ENCODE data around the gene AKT1S1. TPM values are rescaled to one million over a fixed set of nuclear protein-coding genes. Genes with fewer than 3 reads are reported as not detected.
"Not testable (repeated sequence)": the region's sequence is repeated elsewhere in the genome, so short reads cannot be mapped to it uniquely, and the experiment has no call there.

AKT1S1 gene
- total RNA-seq, 4 donors from 2014 or later = 16.2 to 31.0 (median 20.4) TPM

DNA sequence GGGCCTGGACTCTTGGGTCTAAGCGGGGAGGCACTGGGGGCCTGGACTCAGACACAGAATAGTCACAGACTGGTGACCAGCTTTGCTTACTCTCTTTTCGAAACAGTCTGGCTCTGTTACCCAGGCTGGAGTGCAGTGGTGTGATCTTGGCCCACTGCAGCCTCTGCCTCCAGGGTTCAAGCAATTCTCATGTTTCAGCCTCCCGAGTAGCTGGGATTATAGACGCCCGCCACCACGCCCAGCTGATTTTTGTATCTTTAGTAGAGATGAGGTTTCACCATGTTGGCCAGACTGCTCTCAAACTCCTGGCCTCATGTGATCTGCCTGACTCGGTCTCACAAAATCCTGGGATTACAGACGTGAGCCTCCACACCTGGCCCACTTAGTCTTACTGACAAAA, 48.0 kb downstream of the AKT1S1 start:
- Histone ChIP-seq H3K27me3 (no peaks in the 10 kb centered on the region), H3K36me3 (peaks cover 24 to 93% (median 43%) of the 10 kb centered on the region in 3 donors), H3K4me3 (no peak overlapping the region), H3K9me3 (no peaks in the 10 kb centered on the region), H3K27ac (no peak overlapping the region), H3K4me1 (no peaks in the 10 kb centered on the region)
- intact Hi-C loops (cut with DNase I) = no loop called here
- no peak for DNase-seq
- 84 to 100% methylated on average over 1 to 5 of the region's 8 CpGs for WGBS, 2 donors
- TF ChIP-seq, protein P1, sequence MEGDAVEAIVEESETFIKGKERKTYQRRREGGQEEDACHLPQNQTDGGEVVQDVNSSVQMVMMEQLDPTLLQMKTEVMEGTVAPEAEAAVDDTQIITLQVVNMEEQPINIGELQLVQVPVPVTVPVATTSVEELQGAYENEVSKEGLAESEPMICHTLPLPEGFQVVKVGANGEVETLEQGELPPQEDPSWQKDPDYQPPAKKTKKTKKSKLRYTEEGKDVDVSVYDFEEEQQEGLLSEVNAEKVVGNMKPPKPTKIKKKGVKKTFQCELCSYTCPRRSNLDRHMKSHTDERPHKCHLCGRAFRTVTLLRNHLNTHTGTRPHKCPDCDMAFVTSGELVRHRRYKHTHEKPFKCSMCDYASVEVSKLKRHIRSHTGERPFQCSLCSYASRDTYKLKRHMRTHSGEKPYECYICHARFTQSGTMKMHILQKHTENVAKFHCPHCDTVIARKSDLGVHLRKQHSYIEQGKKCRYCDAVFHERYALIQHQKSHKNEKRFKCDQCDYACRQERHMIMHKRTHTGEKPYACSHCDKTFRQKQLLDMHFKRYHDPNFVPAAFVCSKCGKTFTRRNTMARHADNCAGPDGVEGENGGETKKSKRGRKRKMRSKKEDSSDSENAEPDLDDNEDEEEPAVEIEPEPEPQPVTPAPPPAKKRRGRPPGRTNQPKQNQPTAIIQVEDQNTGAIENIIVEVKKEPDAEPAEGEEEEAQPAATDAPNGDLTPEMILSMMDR (IDR thresholded peaks at IDR 0.05) = no peak
- TF ChIP-seq POLR2A (IDR thresholded peaks at IDR 0.05) = no peak

DNA sequence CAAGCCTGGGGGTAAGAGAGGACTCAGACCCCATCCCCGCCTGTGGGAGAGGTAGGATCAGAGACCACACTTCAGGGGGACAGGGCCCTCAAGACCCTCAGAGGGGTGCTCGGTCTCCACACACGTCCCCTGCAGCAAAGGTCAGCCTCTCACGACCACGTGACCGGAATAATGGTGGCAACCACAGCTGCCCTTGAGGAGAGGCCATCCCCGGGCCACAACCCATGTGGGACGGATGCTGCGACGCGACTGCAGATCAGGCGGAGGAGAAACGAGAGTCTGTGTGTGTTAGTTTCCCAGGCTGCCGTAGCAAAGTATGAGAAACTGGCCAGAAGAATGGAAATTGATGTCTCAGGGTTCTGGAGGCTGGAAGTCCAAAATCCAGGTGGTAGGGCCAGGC, 50.1 kb downstream of the AKT1S1 start:
- Histone ChIP-seq H3K36me3 (peaks cover 20 to 91% (median 32%) of the 10 kb centered on the region in 3 donors), H3K27me3 (no peaks in the 10 kb centered on the region), H3K9me3 (no peaks in the 10 kb centered on the region), H3K4me3 (no peak overlapping the region), H3K4me1 (no peaks in the 10 kb centered on the region), H3K27ac (no peak overlapping the region)
- no peak for TF ChIP-seq POLR2A (IDR thresholded peaks at IDR 0.05)
- TF ChIP-seq, protein P1 (IDR thresholded peaks at IDR 0.05) = no peak
- WGBS, 2 donors = 93 to 94% methylated on average over 8 of the region's 14 CpGs
- no peak for DNase-seq
- intact Hi-C loops (cut with DNase I) = no loop called here

DNA sequence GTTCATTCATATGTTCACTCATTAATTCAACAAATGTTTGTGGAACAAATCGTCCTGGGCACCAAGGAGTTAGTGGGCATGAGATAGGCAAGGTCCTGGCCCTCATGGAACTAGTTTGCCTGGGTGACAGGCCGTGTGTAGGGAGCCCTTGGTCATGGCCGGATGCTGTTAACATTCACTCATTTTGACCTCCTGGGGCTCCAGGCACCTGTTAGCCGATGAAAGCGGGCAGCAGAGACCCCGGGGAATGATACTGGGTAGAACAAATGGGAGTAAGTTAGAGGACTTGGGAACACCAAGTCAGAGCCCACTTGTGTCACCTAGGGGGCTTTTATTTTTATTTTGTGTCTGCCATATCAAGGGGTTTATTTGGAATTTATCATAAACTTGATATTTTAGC, 52.5 kb downstream of the AKT1S1 start:
- no peak overlapping the region for H3K4me3 ChIP-seq
- intact Hi-C loops (cut with DNase I) = no loop called here
- no peaks in the 10 kb centered on the region for H3K9me3 ChIP-seq
- TF ChIP-seq, protein P1 (IDR thresholded peaks at IDR 0.05) = no peak
- TF ChIP-seq POLR2A (IDR thresholded peaks at IDR 0.05) = no peak
- no peak for DNase-seq
- no peaks in the 10 kb centered on the region for H3K27me3 ChIP-seq
- H3K4me1 ChIP-seq = peaks cover 0 to 10% (median under 1%) of the 10 kb centered on the region in 3 donors
- WGBS, 2 donors = 86 to 87% methylated on average over 6 of the region's 6 CpGs
- H3K36me3 ChIP-seq = peaks cover 0 to 89% (median 12%) of the 10 kb centered on the region in 3 donors
- no peak overlapping the region for H3K27ac ChIP-seq

- intact Hi-C loops (cut with DNase I) = no loop called here
- peaks cover 7 to 21% (median 11%) of the 10 kb centered on the region in 3 donors for H3K4me1 ChIP-seq
- no peaks in the 10 kb centered on the region for H3K9me3 ChIP-seq
- TF ChIP-seq POLR2A (IDR thresholded peaks at IDR 0.05) = no peak
- TF ChIP-seq, protein P1 (IDR thresholded peaks at IDR 0.05) = no peak
- H3K27me3 ChIP-seq = no peaks in the 10 kb centered on the region
- WGBS, 2 donors = 78 to 99% methylated on average over 12 of the region's 12 CpGs
- no peak overlapping the region for H3K27ac ChIP-seq
- H3K4me3 ChIP-seq = no peak overlapping the region
- H3K36me3 ChIP-seq = peaks cover 0 to 78% (median 8%) of the 10 kb centered on the region in 3 donors
- DNase-seq = no peak
These were observed 53.7 kb downstream of the AKT1S1 start for GRCh38 chr19:49823472-49823871.

GRCh38 chr19:49820125-49820524, 57.0 kb downstream of the AKT1S1 start:
- Histone ChIP-seq H3K27ac (no peak overlapping the region), H3K27me3 (no peaks in the 10 kb centered on the region), H3K4me1 (peaks cover 7 to 37% (median 16%) of the 10 kb centered on the region in 3 donors), H3K9me3 (no peaks in the 10 kb centered on the region), H3K36me3 (peaks cover 0 to 49% (median 4%) of the 10 kb centered on the region in 3 donors), H3K4me3 (no peak overlapping the region)
- no peak for DNase-seq
- TF ChIP-seq POLR2A (IDR thresholded peaks at IDR 0.05) = no peak
- TF ChIP-seq, protein P1 (IDR thresholded peaks at IDR 0.05) = no peak
- intact Hi-C loops (cut with DNase I) = no loop called here
- 78 to 86% methylated on average over 5 to 10 of the region's 10 CpGs for WGBS, 2 donors

DNA sequence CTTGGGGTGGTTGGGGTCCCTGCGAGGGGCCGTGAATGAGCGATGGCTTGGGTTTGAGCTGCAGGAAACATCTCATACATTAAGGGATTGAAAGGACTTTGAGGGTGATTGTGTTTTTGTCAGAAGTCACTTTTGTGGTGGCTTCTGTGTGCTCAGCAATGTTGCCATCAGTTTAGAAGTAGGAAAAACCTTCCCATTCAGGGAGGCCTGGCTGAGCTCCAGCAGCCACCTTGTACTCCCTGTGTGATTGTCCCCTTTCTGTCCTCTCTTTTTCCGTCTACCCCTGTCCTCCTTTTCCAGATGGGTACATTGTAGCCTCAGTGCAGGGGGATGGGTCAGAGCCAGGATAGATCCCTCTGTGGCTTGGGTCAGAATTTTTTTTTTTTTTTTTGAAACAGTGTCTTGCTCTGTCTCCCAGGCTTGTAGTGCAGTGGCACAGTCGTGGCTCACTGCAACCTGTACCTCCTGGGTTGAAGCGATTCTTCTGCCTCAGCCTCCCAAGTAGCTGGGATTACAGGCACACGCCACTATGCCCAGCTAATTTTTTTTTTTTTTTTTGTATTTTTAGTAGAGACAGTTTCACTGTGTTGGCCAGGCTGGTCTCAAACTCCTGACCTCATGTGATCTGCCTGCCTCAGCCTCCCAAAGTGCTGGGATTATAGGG, 57.6 kb downstream of the AKT1S1 start:
- Histone ChIP-seq H3K4me3 (peak overlapping the region in 3 of 4 donors; percentile 63 to 84 (median 73)), H3K36me3 (peaks cover 0 to 46% (median 4%) of the 10 kb centered on the region in 3 donors), H3K4me1 (peaks cover 7 to 37% (median 16%) of the 10 kb centered on the region in 3 donors)
- 69 to 84% methylated on average over 7 of the region's 7 CpGs for WGBS, 2 donors
- not testable (repeated sequence) for H3K27ac ChIP-seq, H3K9me3 ChIP-seq, H3K27me3 ChIP-seq, DNase-seq
- intact Hi-C loops (cut with DNase I) = loop anchor here (10.0 kb wide), 1 partner anchor 55 kb away; the partner anchor contains the start of genes AKT1S1 and TBC1D17
